ENCODE data around the gene ERO1B.

ERO1B gene

DNA sequence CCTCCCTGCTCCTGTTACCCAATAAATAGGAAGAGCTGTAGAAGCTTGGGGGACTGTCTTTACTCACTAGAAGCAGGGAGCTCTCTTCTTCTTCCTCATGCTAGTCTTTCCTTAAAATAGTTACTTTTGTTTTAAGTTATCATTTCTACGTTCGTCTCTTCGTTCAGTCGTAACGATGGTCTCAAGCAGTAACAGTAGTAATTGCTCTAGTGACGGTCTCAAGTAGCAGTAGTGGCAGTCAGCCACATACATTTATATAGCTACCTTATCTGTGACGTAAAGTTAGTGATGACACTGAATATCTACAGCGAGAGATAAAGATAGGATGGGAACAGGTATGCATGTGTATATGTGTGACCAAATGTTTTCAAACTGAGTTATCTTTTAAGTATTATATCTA, 15.4 kb upstream of the ERO1B start:
- no peak for DNase-seq

DNA sequence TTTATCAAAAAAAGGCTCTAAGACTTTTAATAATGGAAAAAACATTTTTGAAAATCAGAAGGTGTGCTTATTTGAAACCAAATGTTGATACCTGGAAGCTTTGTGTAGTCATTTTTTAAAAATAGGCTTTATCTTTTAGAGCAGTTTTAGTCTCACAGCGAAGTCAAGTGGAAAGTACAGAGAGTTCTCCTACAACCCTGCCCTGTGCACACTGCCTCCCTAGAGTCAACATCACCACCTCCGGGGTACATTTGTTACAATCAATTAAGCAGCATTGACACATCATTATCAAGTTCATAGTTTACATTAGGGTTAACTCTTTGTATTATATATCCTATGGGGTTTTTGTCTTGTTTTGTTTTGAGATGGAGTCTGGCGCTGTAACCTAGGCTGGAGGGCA, 10.7 kb upstream of the ERO1B start:
- DNase-seq, result no peak

DNA sequence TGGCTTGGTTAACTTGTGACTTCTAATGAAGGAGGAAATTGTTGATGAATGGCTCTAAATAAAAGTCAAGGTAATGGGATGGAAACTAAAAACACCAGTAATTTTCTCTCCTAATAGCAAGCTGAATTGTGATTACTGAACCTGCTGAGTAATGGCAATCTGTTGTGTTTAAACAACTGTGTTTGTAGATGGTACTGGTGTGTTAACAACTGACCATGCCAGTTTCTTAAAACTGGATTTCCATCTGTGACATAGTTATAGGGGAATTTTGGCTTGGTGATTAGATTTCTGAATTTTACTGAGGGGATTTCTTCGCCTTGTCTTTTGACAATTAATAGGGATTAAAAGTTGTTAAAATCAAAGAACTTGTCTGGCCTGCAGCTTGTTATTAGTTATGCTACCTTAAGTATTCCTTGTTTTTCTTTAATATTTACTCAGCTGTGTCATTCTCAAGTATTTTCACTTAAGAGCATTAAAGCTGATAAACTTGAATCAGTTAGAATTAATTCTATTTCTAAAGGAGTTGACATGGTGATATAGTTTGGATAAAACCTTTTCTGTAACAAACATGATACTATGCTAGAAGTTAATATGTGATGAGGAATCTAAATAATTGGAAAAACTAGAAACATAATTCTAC, 7.9 kb upstream of the ERO1B start:
- no peak for DNase-seq

DNA sequence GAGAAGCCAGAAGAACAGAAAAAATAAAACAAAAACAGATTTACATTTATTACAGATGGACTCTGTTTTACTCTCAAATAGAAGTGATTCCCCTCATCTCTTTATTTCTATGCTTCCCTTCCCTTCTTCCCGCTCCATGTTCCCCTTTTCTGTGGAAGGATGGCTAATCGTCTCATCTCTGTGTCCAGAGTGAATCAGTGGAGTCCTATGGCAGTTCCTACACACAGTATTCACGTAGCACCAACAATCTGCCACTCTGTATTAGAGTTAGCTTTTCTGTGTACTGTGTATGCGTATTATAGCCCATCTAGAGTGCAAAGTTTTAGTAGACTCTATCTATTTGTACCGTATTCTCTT, 6.8 kb upstream of the ERO1B start:
- DNase-seq, result no peak

DNA sequence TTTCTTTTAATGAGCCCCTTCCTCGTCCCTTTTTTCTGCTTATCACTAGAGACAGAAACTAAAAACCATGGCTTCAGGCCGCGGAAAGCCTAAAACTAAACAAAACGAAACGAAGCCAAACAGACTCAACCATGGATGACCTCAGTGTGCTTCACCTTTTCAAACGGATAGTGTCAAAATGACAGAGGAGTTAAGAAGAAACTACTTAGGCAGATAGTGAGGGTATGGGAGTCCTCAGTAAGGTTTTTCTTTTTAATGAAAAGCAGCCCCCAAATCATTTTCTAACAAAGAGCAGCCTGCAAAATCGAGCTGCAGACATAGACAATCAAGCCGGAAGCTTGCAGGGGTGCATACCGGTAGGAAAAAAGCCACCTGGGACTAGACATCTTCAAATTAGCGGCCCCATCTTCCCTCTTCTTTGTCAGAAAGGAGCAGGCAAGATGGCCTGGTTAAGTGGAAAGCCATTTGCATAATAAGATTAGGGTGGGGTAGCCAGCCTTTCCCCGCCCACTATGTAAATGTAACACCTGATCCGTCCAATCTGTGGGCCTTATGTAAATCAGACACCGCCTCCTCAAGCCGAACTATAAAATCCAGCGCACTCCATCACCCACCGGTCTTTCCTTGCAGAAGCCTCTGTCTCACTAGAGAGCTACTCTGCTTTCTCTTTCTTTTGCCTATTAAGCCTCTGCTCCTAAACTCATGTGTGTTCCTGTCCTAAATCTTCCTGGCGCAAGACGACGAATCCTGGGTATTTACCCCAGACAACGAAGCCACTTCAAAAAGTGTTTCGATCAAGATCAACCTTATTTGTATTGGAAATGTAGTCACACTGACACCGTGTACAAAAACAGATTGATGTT, 6.2 kb upstream of the ERO1B start:
- no peak for DNase-seq

DNA sequence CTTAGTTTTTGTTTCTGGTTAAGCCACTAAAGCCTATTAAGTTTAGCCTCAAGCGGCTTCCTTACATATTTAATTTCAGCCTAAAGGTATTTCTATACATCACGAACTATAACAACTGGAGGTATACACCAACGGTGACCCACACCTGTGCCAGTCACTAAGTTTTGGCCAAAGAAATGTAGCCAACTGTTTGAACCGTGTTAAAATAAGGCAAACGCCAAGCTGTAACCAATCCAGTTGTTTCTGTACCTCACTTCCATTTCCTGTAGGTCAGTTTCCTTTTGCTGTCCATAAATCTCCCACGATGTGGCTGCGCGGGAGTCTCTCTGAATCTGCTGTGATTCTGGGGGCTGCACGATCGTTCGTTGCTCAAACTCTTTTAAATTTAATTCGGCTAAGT, 5.6 kb upstream of the ERO1B start:
- no peak for DNase-seq

DNA sequence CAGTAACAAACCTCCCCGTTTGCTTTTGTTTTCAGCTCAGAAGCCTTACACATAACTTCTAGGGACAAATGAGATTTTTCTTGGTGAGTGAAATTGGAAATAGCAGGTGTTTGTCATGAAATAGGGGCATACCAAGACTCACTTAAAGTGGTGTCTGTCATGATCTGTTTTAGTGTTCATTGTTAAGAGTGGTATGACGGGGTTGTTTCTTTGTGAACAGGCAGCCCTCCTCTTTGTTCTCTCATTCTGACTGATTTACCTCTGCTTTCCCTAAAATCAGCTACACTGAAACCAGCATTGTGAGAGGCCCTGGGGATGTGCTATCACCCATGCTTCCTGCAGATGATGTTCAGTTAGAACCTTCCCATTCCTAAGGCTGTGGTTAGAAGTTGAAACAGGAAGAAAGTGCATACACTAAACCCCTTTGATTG, 2.5 kb upstream of the ERO1B start:
- no peak for DNase-seq

DNA sequence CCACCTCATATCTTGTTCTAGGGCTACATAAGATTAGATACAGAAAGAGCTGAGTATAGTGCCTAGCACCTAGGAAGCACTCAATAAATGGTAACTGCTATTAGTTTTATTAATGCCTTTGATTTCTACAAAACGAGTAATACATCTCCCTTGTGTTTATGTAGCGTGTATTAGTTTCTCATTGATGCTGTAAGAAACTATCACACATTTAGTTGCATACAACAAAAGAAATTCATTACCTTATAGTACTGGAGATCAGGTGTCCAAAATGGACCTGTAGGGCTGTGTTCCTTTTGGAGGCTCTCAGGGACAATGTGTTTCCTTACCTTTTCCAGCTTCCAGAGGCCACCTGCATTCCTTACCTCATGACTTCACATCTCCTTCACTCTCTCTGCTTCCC, 961 bp upstream of the ERO1B start:
- DNase-seq, result no peak

DNA sequence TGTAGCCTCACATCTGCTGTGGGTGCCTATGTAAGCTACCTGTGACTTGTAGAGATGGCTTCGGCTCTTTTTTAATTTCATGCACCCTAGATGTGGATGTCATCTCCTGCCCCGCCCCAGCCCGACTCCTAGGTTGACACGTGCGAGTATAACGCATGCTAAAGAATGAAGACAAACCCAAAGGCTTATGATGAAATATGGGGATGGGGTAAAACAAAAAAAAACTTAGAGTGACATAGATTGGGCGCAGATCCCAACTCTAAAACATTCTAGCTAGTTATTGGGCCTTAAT, 613 bp upstream of the ERO1B start:
- no peak for DNase-seq

DNA sequence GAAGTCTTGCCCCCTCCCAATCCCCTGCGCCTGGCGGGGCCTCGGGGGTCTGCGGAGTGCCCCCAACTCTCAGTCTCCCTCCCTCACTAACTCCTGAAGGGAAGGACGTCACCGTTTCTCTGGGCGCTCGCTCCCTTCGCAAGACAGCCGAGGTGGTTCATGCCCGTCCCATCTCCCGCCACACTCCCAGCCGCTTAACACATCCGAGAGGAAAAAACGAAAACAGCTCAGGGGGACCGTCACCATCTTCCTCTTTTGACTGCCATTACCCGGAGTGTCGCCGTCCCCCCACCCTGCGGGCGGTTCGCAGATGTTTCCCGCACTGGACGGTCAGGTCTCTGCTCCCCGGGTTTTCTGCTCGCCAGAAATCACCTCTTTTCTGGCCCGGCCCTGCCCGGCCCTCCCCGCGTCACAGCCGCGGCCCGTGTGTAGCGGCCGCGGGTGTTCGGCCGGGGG, 532 bp downstream of the ERO1B start:
- peak; percentile 28 for DNase-seq

DNA sequence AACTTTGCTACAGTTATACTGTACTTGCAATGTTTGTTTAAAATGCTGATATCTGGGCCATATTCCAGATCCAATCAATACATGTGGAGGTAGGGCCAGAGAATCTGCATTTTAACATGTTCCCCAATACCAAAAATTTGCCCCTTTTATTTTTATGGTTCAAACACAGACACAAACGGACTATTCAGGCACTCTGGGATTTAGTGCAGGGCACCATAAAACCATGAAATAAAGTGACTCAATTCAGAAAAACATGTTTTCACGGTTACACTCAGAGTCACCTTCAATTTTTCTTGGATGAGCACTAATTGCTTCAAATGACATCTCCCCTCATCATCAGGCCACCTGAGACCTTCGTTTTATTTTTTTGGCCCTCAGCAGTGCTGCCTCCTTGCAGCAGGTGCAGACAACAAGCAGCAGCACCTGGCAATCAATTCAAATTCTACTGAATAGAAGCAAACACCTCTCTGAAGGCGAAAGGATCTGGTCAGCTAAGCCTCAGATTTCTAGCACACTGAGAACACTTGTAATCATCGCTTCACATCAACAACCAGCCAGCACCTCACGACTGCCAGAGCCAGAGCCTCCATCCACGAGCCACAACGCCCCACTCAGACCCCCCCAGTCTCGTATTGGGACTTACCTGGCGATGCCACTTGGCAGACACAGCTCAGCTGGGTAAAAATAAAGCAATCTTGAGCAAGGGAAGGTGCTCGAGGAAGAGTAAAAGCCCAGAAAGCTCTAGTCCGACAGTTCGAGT, 1.1 kb downstream of the ERO1B start:
- DNase-seq, result peak; percentile 28

DNA sequence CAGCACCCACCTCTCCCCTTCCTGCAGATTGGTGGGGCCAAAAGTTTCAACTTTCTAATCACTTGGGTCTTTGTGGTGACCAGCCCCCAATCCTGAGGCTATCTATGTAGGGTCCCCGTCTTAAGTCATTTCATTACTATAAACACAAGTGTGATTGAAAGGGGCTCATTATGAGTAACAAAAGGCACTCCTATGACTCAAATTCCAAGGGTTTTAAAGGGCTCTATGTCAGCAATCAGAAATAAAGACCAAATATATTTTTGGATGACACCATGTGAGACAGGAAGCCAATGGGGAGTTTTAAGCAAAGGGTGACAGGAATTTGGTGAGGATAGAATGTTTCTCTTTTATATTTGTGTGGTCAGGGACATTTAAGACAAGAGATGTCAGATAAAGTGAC, 6.2 kb downstream of the ERO1B start:
- no peak for DNase-seq

DNA sequence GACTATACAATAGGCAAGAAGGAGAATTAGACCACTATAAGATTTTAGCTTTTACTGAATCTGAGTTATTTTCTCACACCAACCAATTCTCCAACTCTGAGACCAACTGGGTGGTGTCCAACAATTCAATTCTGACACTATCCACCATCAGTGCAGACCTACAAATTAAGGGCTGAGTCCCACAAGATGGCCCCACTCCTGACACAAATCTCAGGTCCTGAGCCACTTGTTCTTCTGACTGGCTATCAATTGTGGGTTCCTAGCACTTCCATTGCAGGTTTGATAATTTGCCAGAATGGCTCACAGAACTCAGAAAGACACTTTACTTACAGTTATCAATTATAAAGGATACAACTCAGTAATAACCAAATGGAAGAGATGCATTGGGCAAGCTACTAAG, 6.7 kb downstream of the ERO1B start:
- DNase-seq, result no peak

DNA sequence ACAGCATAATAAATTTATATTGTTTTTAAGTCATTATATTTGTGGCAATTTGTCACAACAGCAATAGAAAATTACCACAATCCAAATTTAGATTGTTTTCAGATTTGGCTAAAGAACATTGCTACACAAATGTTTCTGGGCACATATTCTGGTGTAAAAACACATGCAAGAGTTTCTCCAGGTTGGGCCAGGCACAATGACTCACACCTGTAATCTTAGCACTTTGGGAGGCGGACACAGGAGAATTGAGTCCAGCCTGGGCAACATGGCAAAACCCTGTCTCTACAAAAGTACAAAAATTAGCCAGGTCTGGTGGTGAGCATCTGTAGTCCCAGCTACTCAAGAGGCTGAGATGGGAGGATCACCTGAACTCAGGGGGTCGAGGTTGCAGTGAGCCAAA, 8.4 kb downstream of the ERO1B start:
- DNase-seq, result no peak

DNA sequence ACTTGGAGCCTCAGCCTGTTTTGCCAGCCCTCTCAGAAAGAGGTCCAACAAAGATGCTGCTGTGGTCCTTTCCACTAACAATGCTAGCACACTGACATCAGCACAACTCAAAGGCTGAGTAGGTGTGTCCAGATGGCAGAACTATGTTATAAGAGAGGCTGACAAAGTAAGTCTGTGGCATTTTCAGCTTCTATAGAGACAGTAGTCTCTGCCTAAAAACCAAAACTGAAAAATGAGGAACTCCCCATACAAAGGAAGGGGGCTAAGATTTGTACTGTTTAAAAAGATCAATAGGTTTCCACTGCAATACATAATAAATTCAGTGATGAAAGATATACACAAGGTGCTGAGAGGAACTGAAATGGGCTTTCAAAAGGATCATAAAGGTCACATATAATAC, 12.3 kb downstream of the ERO1B start:
- no peak for DNase-seq

DNA sequence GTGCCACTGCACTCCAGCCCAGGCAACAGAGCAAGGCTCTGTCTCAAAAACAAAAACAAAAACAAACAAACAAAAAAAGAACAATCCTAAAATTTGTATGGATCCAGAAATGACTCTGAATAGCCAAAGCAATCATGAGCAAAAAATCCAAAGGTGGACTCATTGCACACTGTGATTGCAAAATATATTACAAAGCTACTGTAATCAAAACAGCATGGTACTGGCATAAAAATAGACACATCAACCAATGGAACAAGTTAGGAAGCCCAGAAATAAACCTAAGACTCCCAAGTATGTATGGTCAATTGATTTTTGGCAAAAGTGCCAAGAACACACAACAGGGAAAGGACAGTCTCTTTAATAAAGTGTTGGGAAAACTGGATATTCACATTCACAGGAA, 19.9 kb downstream of the ERO1B start:
- DNase-seq, result no peak

DNA sequence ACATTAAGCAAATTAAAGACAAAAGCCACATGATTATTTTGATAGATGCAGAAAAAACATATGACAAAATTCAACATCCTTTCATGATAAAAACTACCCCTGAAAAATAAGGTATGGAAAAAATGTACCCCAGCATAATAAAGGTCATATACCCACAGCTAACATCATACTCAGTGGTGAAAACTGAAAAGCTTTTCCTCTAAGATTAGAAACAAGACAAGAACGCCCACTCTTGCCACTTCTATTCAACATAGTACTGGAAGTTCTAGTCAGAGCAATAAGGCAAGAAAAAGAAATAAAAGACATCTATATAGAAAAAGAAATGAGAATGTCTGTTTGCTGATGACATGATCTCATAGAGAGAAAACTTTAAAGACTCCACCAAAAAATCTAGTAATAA, 20.7 kb downstream of the ERO1B start:
- no peak for DNase-seq

DNA sequence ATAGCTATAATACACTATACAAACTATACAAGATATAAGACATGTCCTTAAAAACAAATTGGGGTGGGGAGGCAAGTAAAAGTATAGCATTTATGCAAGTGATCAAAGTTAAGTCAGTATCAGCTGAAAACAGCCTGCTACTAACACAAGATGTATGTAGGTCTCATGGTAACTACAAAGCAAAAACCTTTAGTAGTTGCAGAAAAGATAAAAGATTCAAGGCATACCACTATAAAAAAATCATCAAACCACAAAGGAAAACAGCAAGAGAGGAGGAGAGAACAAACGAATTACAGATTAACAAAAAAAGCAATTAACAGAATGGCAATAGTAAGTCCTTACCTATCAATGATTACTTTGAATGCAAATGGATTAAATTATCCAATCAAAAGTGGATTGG, 22.7 kb downstream of the ERO1B start:
- DNase-seq, result no peak

DNA sequence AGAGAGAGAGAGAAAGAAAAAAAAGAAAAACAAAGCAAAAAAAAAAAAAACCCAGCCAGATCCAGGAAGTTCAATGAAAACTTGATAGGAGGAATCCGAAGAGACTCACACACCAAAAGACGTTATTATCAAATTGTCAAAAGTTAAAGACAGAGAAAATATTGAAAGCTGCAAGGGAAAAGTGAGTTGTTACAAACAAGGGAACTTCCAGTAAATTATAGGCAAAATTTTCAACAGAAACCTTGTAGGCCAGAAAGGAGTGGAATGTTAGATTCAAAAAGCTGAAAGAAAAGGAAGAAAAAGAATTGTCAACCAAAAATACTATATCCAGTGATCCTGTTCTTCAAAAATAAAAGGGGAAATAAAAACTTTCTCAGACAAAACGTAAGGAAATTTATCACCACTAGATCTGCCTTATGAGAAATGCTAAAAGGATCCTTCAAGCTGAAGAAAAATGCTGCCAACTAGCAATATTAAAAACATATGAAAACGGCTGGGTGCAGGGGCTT, 23.6 kb downstream of the ERO1B start:
- no peak for DNase-seq

DNA sequence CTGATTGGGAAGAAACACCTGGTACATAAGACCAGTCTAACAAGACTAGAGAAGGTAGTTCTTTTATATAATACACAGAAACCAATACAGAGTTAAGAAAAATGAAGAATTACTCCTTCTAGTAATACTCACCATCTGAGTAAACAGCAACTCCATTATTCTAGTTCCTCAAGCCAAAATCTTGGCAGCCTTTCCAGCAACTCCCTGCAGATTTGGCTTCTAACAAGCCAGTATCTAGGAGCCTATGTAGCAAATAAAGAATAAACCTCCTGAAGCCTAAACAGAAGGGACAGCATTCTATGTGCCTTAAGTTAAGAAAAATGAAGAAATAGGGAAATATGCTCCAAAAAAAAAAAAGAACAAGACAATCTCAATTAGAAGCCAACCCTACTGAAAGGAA, 24.5 kb downstream of the ERO1B start:
- no peak for DNase-seq

DNA sequence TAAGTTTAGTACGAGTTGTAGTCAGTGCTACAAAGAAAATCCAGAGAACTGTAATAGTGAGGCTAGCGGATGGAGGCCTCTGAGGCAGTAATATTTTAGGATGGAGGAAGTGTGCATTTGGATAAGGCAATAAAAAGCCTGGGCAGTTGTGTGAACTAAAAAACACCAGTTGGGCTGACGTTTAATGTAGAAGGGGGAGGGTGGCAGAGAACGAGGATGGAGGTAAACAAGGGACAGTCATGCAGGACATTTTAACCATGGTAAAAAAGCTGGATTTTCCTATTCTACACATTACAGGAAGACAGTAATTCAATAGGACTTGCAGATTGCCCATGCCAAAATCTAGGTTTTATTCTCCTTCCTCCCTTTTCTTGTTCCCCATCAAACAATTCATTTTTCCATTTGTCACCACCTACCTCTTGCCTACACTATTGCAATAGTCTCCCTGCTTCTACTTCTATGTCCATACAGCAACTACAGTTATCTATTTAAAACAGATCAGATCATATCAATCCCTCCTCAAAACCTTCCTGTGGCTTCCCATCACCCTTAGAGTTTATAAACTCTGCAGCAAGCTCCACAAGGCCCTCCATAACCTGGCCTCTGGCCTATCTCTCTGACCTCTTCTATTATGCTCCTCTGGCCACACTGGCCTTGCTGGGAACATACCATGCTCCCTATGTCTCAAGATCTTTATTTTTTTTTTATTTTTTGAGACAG, 27.7 kb downstream of the ERO1B start:
- no peak for DNase-seq

DNA sequence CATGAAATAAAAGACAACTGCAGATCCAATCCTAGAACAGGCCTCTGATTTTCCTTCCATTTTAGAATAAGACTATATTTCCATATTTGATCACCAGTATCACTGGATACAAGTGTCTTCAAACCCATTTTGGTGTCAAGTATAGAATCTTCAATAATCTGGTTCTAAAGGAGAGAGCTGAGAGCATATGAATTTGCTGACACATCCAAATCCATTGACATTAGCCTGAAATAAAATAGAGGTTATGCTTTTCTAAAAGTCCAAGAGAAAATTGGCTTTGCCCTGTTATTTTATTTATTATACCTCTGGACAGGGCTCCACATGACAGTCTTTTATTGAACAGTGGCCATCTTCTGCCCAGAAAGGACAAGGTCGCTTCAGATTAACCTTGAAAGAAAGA, 28.6 kb downstream of the ERO1B start:
- no peak for DNase-seq

DNA sequence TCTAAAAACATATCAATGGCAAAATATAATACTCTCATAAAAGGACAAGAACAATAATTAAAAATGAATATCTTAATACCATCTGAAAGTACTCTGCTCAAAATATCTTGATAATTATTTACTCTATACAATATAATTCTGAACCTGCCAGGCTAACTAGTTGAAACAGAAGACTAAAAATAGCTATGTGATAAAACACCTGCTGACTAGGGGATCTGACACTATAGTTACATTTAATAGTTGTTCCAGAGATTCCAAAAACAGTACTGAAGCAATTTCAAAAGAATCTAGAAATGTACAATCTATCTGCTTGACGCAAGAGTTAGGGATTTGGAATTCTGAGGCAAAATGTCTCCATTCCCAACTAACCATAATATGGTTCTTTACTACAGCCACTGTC, 30.2 kb downstream of the ERO1B start:
- DNase-seq, result no peak
